Smooth muscle cell (in vitro differentiated cells): Measurements from ENCODE around the gene OR6C3. TPM values are rescaled to one million over a fixed set of nuclear protein-coding genes. Genes with fewer than 3 reads are reported as not detected.

Source experiments
- DNase-seq: peaks from one replicate; lab custom pipeline; 2025; ENCODE audit not compliant: unreplicated experiment; lab: John Stamatoyannopoulos, UW
- H2AFZ ChIP-seq: fragments of 200-600 bp; sonication (generic); 2 replicates; pipeline ENCODE4 v1.6.0; 2016; ENCODE audit warnings: antibody characterized with exemption, low read depth, mild to moderate bottlenecking
- H3F3A ChIP-seq: fragments of 200-600 bp; sonication (generic); 2 replicates; pipeline ENCODE4 v1.6.0; 2017; ENCODE audit warnings: antibody characterized with exemption, low read depth
- H3K27ac ChIP-seq: fragments of 200-600 bp; sonication (generic); 2 replicates; pipeline ENCODE4 v1.5.1; 2016; ENCODE audit warnings: low read depth, mild to moderate bottlenecking
- H3K27me3 ChIP-seq: fragments of 200-600 bp; sonication (generic); 2 replicates; pipeline ENCODE4 v1.6.1; 2016; ENCODE audit warnings: low read depth, mild to moderate bottlenecking
- H3K36me3 ChIP-seq: fragments of 200-600 bp; sonication (generic); 2 replicates; pipeline ENCODE4 v1.5.1; 2016; ENCODE audit warnings: low read depth
- H3K4me1 ChIP-seq: fragments of 200-600 bp; sonication (generic); 2 replicates; pipeline ENCODE4 v1.5.1; 2016; ENCODE audit warnings: low read depth
- H3K4me2 ChIP-seq: fragments of 200-600 bp; sonication (generic); 2 replicates; pipeline ENCODE4 v1.6.0; 2016; ENCODE audit warnings: mild to moderate bottlenecking
- H3K4me3 ChIP-seq: fragments of 200-600 bp; sonication (generic); 2 replicates; pipeline ENCODE4 v1.5.1; 2016; ENCODE audit warnings: mild to moderate bottlenecking
- H3K79me2 ChIP-seq: fragments of 200-600 bp; sonication (generic); 2 replicates; pipeline ENCODE4 v1.6.0; 2016; ENCODE audit warnings: low read depth, mild to moderate bottlenecking
- H3K9ac ChIP-seq: fragments of 200-600 bp; sonication (generic); 2 replicates; pipeline ENCODE4 v1.6.0; 2016; ENCODE audit warnings: low read depth
- H3K9me3 ChIP-seq: fragments of 200-600 bp; sonication (generic); replicated peaks from 2 replicates; pipeline ENCODE4 v1.5.1; 2016; ENCODE audit warnings: low read depth
- H4K20me1 ChIP-seq: fragments of 200-600 bp; sonication (generic); 2 replicates; pipeline ENCODE4 v1.6.0; 2016; ENCODE audit warnings: low read depth
- CTCF ChIP-seq: fragments of 200-600 bp; sonication (generic); IDR thresholded peaks from 2 replicates; pipeline ENCODE4 v1.5.1; 2017; ENCODE audit warnings: borderline replicate concordance, mild to moderate bottlenecking, antibody characterized with exemption; ENCODE audit not compliant: insufficient read depth, poor library complexity, severe bottlenecking
- WGBS: methylation state at CpG from one replicate; pipeline ENCODE4 v1.1.7; 2016; ENCODE audit warnings: low lambda C conversion rate; 5-methylcytosine and 5-hydroxymethylcytosine counted together
- polyA plus RNA-seq: library from polyadenylated mRNA; unstranded; fragments of >200 nt; fragmentation: Nextera tagmentation; extraction: Ambion mirVana; gene quantifications from 2 replicates; pipeline ENCODE4 v1.2.1, GENCODE V29; 2016
- total RNA-seq: library from RNA; depleted of rRNA; stranded (reverse); fragments of >200 nt; gene quantifications from 2 replicates; pipeline ENCODE4 v1.2.3, GENCODE V29; 2014

The OR6C3 gene
- total and polyA plus RNA-seq, 2 experiments from 2014 or later: not detected

DNA sequence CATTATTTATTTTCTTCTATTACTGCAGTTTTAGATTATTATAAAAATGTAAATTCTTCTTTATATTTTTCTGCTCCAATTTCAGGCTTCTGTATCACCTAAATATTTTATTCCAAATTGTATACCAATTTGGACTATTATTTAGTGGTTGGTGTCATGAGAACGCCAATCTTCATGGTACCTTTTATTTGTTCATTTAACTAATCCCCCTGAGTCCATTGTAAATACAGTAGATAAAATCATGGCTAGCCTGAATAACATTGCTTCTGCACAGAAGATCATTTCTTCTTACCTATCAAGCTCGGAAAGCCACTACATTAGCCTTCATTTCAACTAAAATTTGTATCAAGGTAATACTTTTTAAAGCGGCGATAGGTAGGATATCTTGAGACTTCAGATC, 32.1 kb downstream of the OR6C3 start, which contains the start of gene OR6C75:
Gene OR6C75, plus strand, starts transcription at position 301 of the 400 bp plus-strand sequence. CDS start 2,136 bp downstream, outside the sequence.
- Histone ChIP-seq H3K9me3 (no peaks in the 10 kb centered on the region), H4K20me1 (no peaks in the 10 kb centered on the region)

GRCh38 chr12:55365086-55365485, 34.5 kb downstream of the OR6C3 start:
- Histone ChIP-seq H3K4me2 (no peak overlapping the region), H3K79me2 (no peaks in the 10 kb centered on the region), H3K27ac (no peak overlapping the region), H2AFZ (no peak overlapping the region), H3K27me3 (no peaks in the 10 kb centered on the region), H3F3A (no peaks in the 10 kb centered on the region), H3K4me3 (no peak overlapping the region), H3K4me1 (no peaks in the 10 kb centered on the region), H3K9ac (no peak overlapping the region), H4K20me1 (no peaks in the 10 kb centered on the region), H3K9me3 (no peaks in the 10 kb centered on the region), H3K36me3 (no peaks in the 10 kb centered on the region)
- WGBS: 77% methylated on average over 3 of the region's 3 CpGs
- DNase-seq: no peak
- no peak for TF ChIP-seq CTCF

More for the DNA sequence above, 32.1 kb downstream of the OR6C3 start, which contains the start of gene OR6C75:
- no peak for TF ChIP-seq CTCF
- Histone ChIP-seq H3K4me3 (no peak within 1 kb of the TSS), H3K4me2 (no peak within 1 kb of the TSS), H3K79me2 (no peaks in the 10 kb centered on the region), H3K4me1 (no peaks in the 10 kb centered on the region), H3K27me3 (no peaks in the 10 kb centered on the region), H2AFZ (no peak within 1 kb of the TSS), H3K27ac (no peak within 1 kb of the TSS), H3K36me3 (no peaks in the 10 kb centered on the region), H3K9ac (no peak within 1 kb of the TSS), H3F3A (no peaks in the 10 kb centered on the region)
- DNase-seq: no peak
- 92% methylated on average over 4 of the region's 4 CpGs for WGBS

DNA sequence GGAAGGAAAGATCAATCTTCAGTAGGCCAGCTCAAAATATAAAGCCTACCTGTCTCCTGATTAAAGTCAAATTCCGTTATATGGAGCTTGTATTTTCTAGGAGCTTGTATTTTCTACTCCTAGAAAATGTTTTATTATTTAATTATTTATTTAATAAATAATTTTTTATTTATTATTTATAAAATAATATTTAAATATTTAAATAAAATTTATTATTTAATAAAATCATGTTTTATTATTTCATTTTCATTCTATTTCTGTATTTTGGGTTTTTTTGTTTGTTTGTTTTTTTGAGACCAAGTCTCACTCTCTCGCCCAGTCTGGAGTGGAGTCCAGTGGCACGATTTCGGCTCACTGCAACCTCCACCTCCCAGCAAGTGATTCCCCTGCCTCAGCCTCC, 42.0 kb downstream of the OR6C3 start:
- WGBS: 70% methylated on average over 4 of the region's 4 CpGs
- Histone ChIP-seq H3K4me1 (no peaks in the 10 kb centered on the region), H3K27me3 (no peaks in the 10 kb centered on the region), H3K9ac (no peak overlapping the region), H2AFZ (no peak overlapping the region), H3K27ac (no peak overlapping the region), H3F3A (no peaks in the 10 kb centered on the region), H3K4me2 (no peak overlapping the region), H3K4me3 (no peak overlapping the region), H3K36me3 (no peaks in the 10 kb centered on the region), H3K79me2 (no peaks in the 10 kb centered on the region), H3K9me3 (no peaks in the 10 kb centered on the region), H4K20me1 (no peaks in the 10 kb centered on the region)
- DNase-seq: no peak
- TF ChIP-seq CTCF: no peak

Other genes starting within 250 kb of the OR6C3 start
- not detected in 2 replicates for gene OR9K2, start 204.3 kb upstream of the OR6C3 start, total RNA-seq
- not detected in 2 replicates for gene OR9K2, start 204.3 kb upstream of the OR6C3 start, polyA plus RNA-seq
- gene OR10A7, start 109.7 kb upstream of the OR6C3 start, total RNA-seq: not detected in 2 replicates
- not detected in 2 replicates for gene OR10A7, start 109.7 kb upstream of the OR6C3 start, polyA plus RNA-seq
- gene OR6C74, start 86.1 kb upstream of the OR6C3 start, total RNA-seq: not detected in 2 replicates
- gene OR6C74, start 86.1 kb upstream of the OR6C3 start, polyA plus RNA-seq: not detected in 2 replicates
- not detected in 2 replicates for gene OR6C6, start 34.2 kb upstream of the OR6C3 start, total RNA-seq
- not detected in 2 replicates for gene OR6C6, start 34.2 kb upstream of the OR6C3 start, polyA plus RNA-seq
- not detected in 2 replicates for gene OR6C1, start 16.4 kb upstream of the OR6C3 start, total RNA-seq
- not detected in 2 replicates for gene OR6C1, start 16.4 kb upstream of the OR6C3 start, polyA plus RNA-seq
- not detected in 2 replicates for gene OR6C75, start 32.2 kb downstream of the OR6C3 start, total RNA-seq
- not detected in 2 replicates for gene OR6C75, start 32.2 kb downstream of the OR6C3 start, polyA plus RNA-seq
- not detected in 2 replicates for gene OR6C65, start 69.8 kb downstream of the OR6C3 start, total RNA-seq
- not detected in 2 replicates for gene OR6C65, start 69.8 kb downstream of the OR6C3 start, polyA plus RNA-seq
- gene OR6C76, start 95.5 kb downstream of the OR6C3 start, total RNA-seq: not detected in 2 replicates
- not detected in 2 replicates for gene OR6C76, start 95.5 kb downstream of the OR6C3 start, polyA plus RNA-seq
- not detected in 2 replicates for gene OR6C2, start 113.3 kb downstream of the OR6C3 start, total RNA-seq
- gene OR6C2, start 113.3 kb downstream of the OR6C3 start, polyA plus RNA-seq: not detected in 2 replicates
- not detected in 2 replicates for gene OR6C70, start 139.4 kb downstream of the OR6C3 start, total RNA-seq
- not detected in 2 replicates for gene OR6C70, start 139.4 kb downstream of the OR6C3 start, polyA plus RNA-seq
- gene OR6C68, start 161.6 kb downstream of the OR6C3 start, total RNA-seq: not detected in 2 replicates
- gene OR6C68, start 161.6 kb downstream of the OR6C3 start, polyA plus RNA-seq: not detected in 2 replicates
- not detected in 2 replicates for gene OR6C4, start 218.9 kb downstream of the OR6C3 start, total RNA-seq
- not detected in 2 replicates for gene OR6C4, start 218.9 kb downstream of the OR6C3 start, polyA plus RNA-seq
- gene OR2AP1, start 241.7 kb downstream of the OR6C3 start, total RNA-seq: not detected in 2 replicates
- gene OR2AP1, start 241.7 kb downstream of the OR6C3 start, polyA plus RNA-seq: not detected in 2 replicates